HepG2 (cell line): Measurements from ENCODE around the gene NBEA. TPM values are rescaled to one million over a fixed set of nuclear protein-coding genes. Genes with fewer than 3 reads are reported as not detected.
"Not testable (repeated sequence)": the region's sequence is repeated elsewhere in the genome, so short reads cannot be mapped to it uniquely, and the experiment has no call there.

Experiments used
- ELF3 ChIP-seq: IDR thresholded peaks from 2 replicates; pipeline ENCODE4 v1.6.1; 2016; ENCODE audit warnings: missing genetic modification reagents, missing compliant biosample characterization
- FOXJ3 ChIP-seq: sonication (generic); formaldehyde crosslinking; IDR thresholded peaks from 2 replicates; pipeline ENCODE4 v1.4.0; 2020; ENCODE audit warnings: missing genetic modification reagents, mild to moderate bottlenecking, borderline replicate concordance
- GATAD2A ChIP-seq: IDR thresholded peaks from 2 replicates; pipeline ENCODE4 v1.6.1; 2016
- GFI1 ChIP-seq: sonication (generic); formaldehyde crosslinking; IDR thresholded peaks from 2 replicates; pipeline ENCODE4 v1.5.0; 2020; ENCODE audit warnings: missing genetic modification reagents, mild to moderate bottlenecking, borderline replicate concordance
- HMG20A ChIP-seq: IDR thresholded peaks from 2 replicates; pipeline ENCODE4 v1.6.1; 2016; ENCODE audit warnings: borderline replicate concordance
- HOMEZ ChIP-seq: IDR thresholded peaks from 2 replicates; pipeline ENCODE4 v1.6.1; 2016; ENCODE audit warnings: low read depth
- NCOA2 ChIP-seq: sonication (generic); formaldehyde crosslinking; IDR thresholded peaks from 2 replicates; pipeline ENCODE4 v1.8.0; 2022; ENCODE audit warnings: inconsistent platforms
- POGZ ChIP-seq: sonication (generic); formaldehyde crosslinking; IDR thresholded peaks from 2 replicates; pipeline ENCODE4 v1.4.0; 2020; ENCODE audit warnings: mild to moderate bottlenecking, missing genetic modification reagents
- PRDM10 ChIP-seq: sonication (generic); formaldehyde crosslinking; IDR thresholded peaks from 2 replicates; pipeline ENCODE4 v1.4.0; 2020; ENCODE audit warnings: low read depth, missing genetic modification reagents
- RXRB ChIP-seq: IDR thresholded peaks from 2 replicates; pipeline ENCODE4 v1.6.1; 2016; ENCODE audit warnings: borderline replicate concordance, missing genetic modification reagents, missing compliant biosample characterization
- SAP130 ChIP-seq: IDR thresholded peaks from 2 replicates; pipeline ENCODE4 v1.6.1; 2016; ENCODE audit warnings: low read depth
- SIX1 ChIP-seq: sonication (generic); formaldehyde crosslinking; IDR thresholded peaks from 2 replicates; pipeline ENCODE4 v1.4.0; 2020; ENCODE audit warnings: missing genetic modification reagents, borderline replicate concordance
- SOX13 ChIP-seq, 3 experiments: fragments of 450-650 bp in 1 of 3; sonication (generic) in 1 of 3; formaldehyde crosslinking in 1 of 3; IDR thresholded peaks in 2 of 3; conservative IDR thresholded peaks in 1 of 3; 2 replicates each; pipeline versions ENCODE4 v1.5.0 to v1.6.1; 2016 to 2020; ENCODE audit warnings: antibody characterized with exemption in 1 of 3, mild to moderate bottlenecking in 1 of 3, missing compliant biosample characterization in 1 of 3, missing genetic modification reagents in 1 of 3, moderate library complexity in 1 of 3
- SOX6 ChIP-seq, 2 experiments: fragments of 450-650 bp in 1 of 2; sonication (generic) in 1 of 2; formaldehyde crosslinking in 1 of 2; IDR thresholded peaks; 2 replicates each; pipeline versions ENCODE4 v1.4.0 to v1.6.1; 2017 to 2020; ENCODE audit warnings: antibody characterized with exemption in 1 of 2, mild to moderate bottlenecking in 1 of 2, missing genetic modification reagents in 1 of 2
- TBX3 ChIP-seq: fragments of 450-650 bp; IDR thresholded peaks from 2 replicates; pipeline ENCODE4 v1.6.1; 2017; ENCODE audit warnings: antibody characterized with exemption, mild to moderate bottlenecking, inconsistent platforms, borderline replicate concordance
- TCF7 ChIP-seq: sonication (generic); IDR thresholded peaks from 2 replicates; pipeline ENCODE4 v1.6.1; 2016; ENCODE audit warnings: antibody characterized with exemption, low read depth
- ZNF614 ChIP-seq: IDR thresholded peaks from 2 replicates; pipeline ENCODE4 v1.6.1; 2018; ENCODE audit warnings: missing biosample characterization, missing genetic modification reagents, inconsistent platforms, borderline replicate concordance
- polyA plus RNA-seq, 8 experiments: library from polyadenylated mRNA; depleted of rRNA in 3 of 8; stranded (reverse) in 7 of 8; unstranded in 1 of 8; fragments of >200 nt; fragmentation: Illumina TruSeq in 4 of 8; extraction: Trizol in 4 of 8; gene quantifications; 2 replicates each; pipeline versions ENCODE4 v1.2.1 to v1.2.3, GENCODE V29; 2011 to 2016; ENCODE audit warnings: low read depth in 4 of 8, missing spikeins in 1 of 8, mixed read lengths in 1 of 8; ENCODE audit not compliant: insufficient read depth in 1 of 8
- total RNA-seq, 5 experiments: library from RNA; depleted of rRNA; stranded (reverse); fragments of >200 nt; fragmentation: Illumina TruSeq; extraction: Trizol; gene quantifications; 2 replicates each; pipeline ENCODE4 v1.2.3, GENCODE V29; 2016; ENCODE audit warnings: low read depth in 1 of 5

The NBEA gene
- total and polyA plus RNA-seq, 2 of the 13 experiments (the other 11 are each of a cell fraction or from before 2014, with no cell fraction given): 2.7 to 2.8 TPM

GRCh38 chr13:35408285-35408684, 466.2 kb downstream of the NBEA start (continued):
- TF ChIP-seq PRDM10 (CRISPR knock-in tag) (0 out of 2 replicates have a peak, but pooled peaks have one; percentile 63), FOXJ3 (CRISPR knock-in tag) (peak; percentile 23; the same call in 1 of the 2 replicates), POGZ (CRISPR knock-in tag) (peak; percentile 65), GATAD2A (CRISPR knock-in tag) (peak; percentile 86), SOX6 (CRISPR knock-in tag; IDR thresholded peaks at IDR 0.05) (peak; percentile 60; the same call in 1 of the 2 replicates), RXRB (CRISPR knock-in tag) (0 out of 2 replicates have a peak, but pooled peaks have one; percentile 49), NCOA2 (CRISPR knock-in tag) (0 out of 2 replicates have a peak, but pooled peaks have one; percentile 44), ZNF614 (CRISPR knock-in tag) (0 out of 2 replicates have a peak, but pooled peaks have one; percentile 34), ELF3 (CRISPR knock-in tag) (0 out of 2 replicates have a peak, but pooled peaks have one; percentile 16), HMG20A (CRISPR knock-in tag) (peak; percentile 74; the same call in 1 of the 2 replicates), SOX13 (CRISPR knock-in tag; conservative IDR thresholded peaks at IDR 0.05 in 1 of 2, IDR thresholded peaks at IDR 0.05 in 1 of 2) (peak in 1 of 2 experiments; percentile 67; a peak in 2 of 4 replicates), SIX1 (CRISPR knock-in tag) (peak; percentile 33; the same call in 1 of the 2 replicates), TCF7 (peak; percentile 59; the same call in 1 of the 2 replicates), GFI1 (0 out of 2 replicates have a peak, but pooled peaks have one; percentile 36), TBX3 (peak; percentile 17; the same call in 1 of the 2 replicates), SAP130 (CRISPR knock-in tag) (peak; percentile 19; the same call in 1 of the 2 replicates), HOMEZ (CRISPR knock-in tag) (peak; percentile 60; the same call in 1 of the 2 replicates)
- TF ChIP-seq SOX6, SOX13 (IDR thresholded peaks at IDR 0.05): not testable (repeated sequence)
